ENCODE data around the gene ACADVL.

The ACADVL gene

GRCh38 chr17:7176841-7177190 is 42.9 kb upstream of the ACADVL start:
- no peaks in the 10 kb centered on the region for H4K20me1 ChIP-seq (ENCODE audit: low read depth, low read length)
- H3F3A ChIP-seq (ENCODE audit: insufficient read depth) = no peaks in the 10 kb centered on the region
- no peaks in the 10 kb centered on the region for H3K9me2 ChIP-seq (replicated peaks; ENCODE audit: insufficient read depth, low read length)
- H3K27ac ChIP-seq (ENCODE audit: low read depth, low read length) = no peak overlapping the region
- H3K36me3 ChIP-seq (ENCODE audit: low read length) = no peaks in the 10 kb centered on the region
- no peak overlapping the region for H3K9ac ChIP-seq (ENCODE audit: low read length)
- TF ChIP-seq CTCF (IDR thresholded peaks at IDR 0.05; ENCODE audit: insufficient read depth, low read length, poor library complexity, severe bottlenecking) (no peak), EZH2phosphoT487 (conservative IDR thresholded peaks at IDR 0.05; ENCODE audit: low read length) (no peak)
- H3K79me2 ChIP-seq (ENCODE audit: insufficient read depth, low read length) = no peaks in the 10 kb centered on the region
- no peak overlapping the region for H3K4me2 ChIP-seq (ENCODE audit: low read depth, low read length, poor library complexity, severe bottlenecking)
- H2AFZ ChIP-seq (ENCODE audit: low read depth, low read length, severe bottlenecking) = no peak overlapping the region
- H3K27me3 ChIP-seq (ENCODE audit: low read length) = no peaks in the 10 kb centered on the region
- H3K4me3 ChIP-seq (ENCODE audit: insufficient read depth, low read length, poor library complexity, severe bottlenecking) = no peak overlapping the region
- H3K9me3 ChIP-seq (ENCODE audit: insufficient read depth, low read length) = peaks cover 5% of the 10 kb centered on the region; the same call in 1 of the 2 replicates

GRCh38 chr17:7177191-7177953 is 42.4 kb upstream of the ACADVL start:
- Histone ChIP-seq H3K4me2 (ENCODE audit: low read depth, low read length, poor library complexity, severe bottlenecking) (no peak overlapping the region), H3K36me3 (ENCODE audit: low read length) (no peaks in the 10 kb centered on the region), H3F3A (ENCODE audit: insufficient read depth) (no peaks in the 10 kb centered on the region), H3K9ac (ENCODE audit: low read length) (no peak overlapping the region), H3K4me3 (ENCODE audit: insufficient read depth, low read length, poor library complexity, severe bottlenecking) (no peak overlapping the region), H3K9me2 (replicated peaks; ENCODE audit: insufficient read depth, low read length) (no peaks in the 10 kb centered on the region), H2AFZ (ENCODE audit: low read depth, low read length, severe bottlenecking) (peak overlapping the region; percentile 25), H4K20me1 (ENCODE audit: low read depth, low read length) (no peaks in the 10 kb centered on the region), H3K9me3 (ENCODE audit: insufficient read depth, low read length) (peaks cover 5% of the 10 kb centered on the region; the same call in 1 of the 2 replicates), H3K27me3 (ENCODE audit: low read length) (no peaks in the 10 kb centered on the region), H3K27ac (ENCODE audit: low read depth, low read length) (no peak overlapping the region), H3K79me2 (ENCODE audit: insufficient read depth, low read length) (no peaks in the 10 kb centered on the region)
- TF ChIP-seq EZH2phosphoT487 (conservative IDR thresholded peaks at IDR 0.05; ENCODE audit: low read length) (no peak), CTCF (IDR thresholded peaks at IDR 0.05; ENCODE audit: insufficient read depth, low read length, poor library complexity, severe bottlenecking) (peak; percentile 45)

GRCh38 chr17:7177954-7178477 is 41.7 kb upstream of the ACADVL start:
- Histone ChIP-seq H2AFZ (ENCODE audit: low read depth, low read length, severe bottlenecking) (peak overlapping the region; percentile 25), H3F3A (ENCODE audit: insufficient read depth) (no peaks in the 10 kb centered on the region), H3K9me3 (ENCODE audit: insufficient read depth, low read length) (peaks cover 5% of the 10 kb centered on the region; the same call in 1 of the 2 replicates), H3K27ac (ENCODE audit: low read depth, low read length) (no peak overlapping the region), H3K4me2 (ENCODE audit: low read depth, low read length, poor library complexity, severe bottlenecking) (no peak overlapping the region), H4K20me1 (ENCODE audit: low read depth, low read length) (no peaks in the 10 kb centered on the region), H3K9ac (ENCODE audit: low read length) (no peak overlapping the region), H3K4me3 (ENCODE audit: insufficient read depth, low read length, poor library complexity, severe bottlenecking) (no peak overlapping the region), H3K79me2 (ENCODE audit: insufficient read depth, low read length) (no peaks in the 10 kb centered on the region), H3K36me3 (ENCODE audit: low read length) (no peaks in the 10 kb centered on the region), H3K9me2 (replicated peaks; ENCODE audit: insufficient read depth, low read length) (no peaks in the 10 kb centered on the region), H3K27me3 (ENCODE audit: low read length) (no peaks in the 10 kb centered on the region)
- TF ChIP-seq EZH2phosphoT487 (conservative IDR thresholded peaks at IDR 0.05; ENCODE audit: low read length) (no peak), CTCF (IDR thresholded peaks at IDR 0.05; ENCODE audit: insufficient read depth, low read length, poor library complexity, severe bottlenecking) (no peak)
